Effector memory CD8-positive, alpha-beta T cell (primary cell): Measurements from ENCODE around the gene CRYL1.

Source experiments
- ATAC-seq: fragments of 150-1000 bp; cut with Tn5 transposase; replicated peaks from 2 replicates; pipeline ENCODE4 v1.10.0; 2021; ENCODE audit warnings: mild to moderate bottlenecking, moderate library complexity
- DNase-seq, 3 experiments: peaks; one replicate each; pipeline ENCODE4 v3.0.0; 2021
- H3K27ac Mint-ChIP-seq, 2 donors: one replicate each; pipeline ENCODE4 v1.8.0; 2022; ENCODE audit warnings: mild to moderate bottlenecking in 2 of 2, mixed read lengths in 2 of 2, moderate library complexity in 2 of 2
- H3K27me3 Mint-ChIP-seq, 2 donors: one replicate each; pipeline ENCODE4 v1.8.0; 2022; ENCODE audit warnings: mixed read lengths in 2 of 2
- H3K36me3 Mint-ChIP-seq: one replicate; pipeline ENCODE4 v1.8.0; 2022; ENCODE audit warnings: mild to moderate bottlenecking, moderate library complexity, mixed read lengths; ENCODE audit not compliant: insufficient read depth
- H3K4me1 Mint-ChIP-seq, 2 donors: one replicate each; pipeline ENCODE4 v1.8.0; 2022; ENCODE audit warnings: low read depth in 2 of 2, mixed read lengths in 2 of 2
- H3K4me3 Mint-ChIP-seq, 2 donors: one replicate each; pipeline ENCODE4 v1.8.0; 2022; ENCODE audit warnings: mild to moderate bottlenecking in 2 of 2, mixed read lengths in 2 of 2, moderate library complexity in 2 of 2
- H3K9me3 Mint-ChIP-seq, 2 donors: one replicate each; pipeline ENCODE4 v1.8.0; 2022; ENCODE audit warnings: mixed read lengths in 2 of 2

Gene CRYL1

DNA sequence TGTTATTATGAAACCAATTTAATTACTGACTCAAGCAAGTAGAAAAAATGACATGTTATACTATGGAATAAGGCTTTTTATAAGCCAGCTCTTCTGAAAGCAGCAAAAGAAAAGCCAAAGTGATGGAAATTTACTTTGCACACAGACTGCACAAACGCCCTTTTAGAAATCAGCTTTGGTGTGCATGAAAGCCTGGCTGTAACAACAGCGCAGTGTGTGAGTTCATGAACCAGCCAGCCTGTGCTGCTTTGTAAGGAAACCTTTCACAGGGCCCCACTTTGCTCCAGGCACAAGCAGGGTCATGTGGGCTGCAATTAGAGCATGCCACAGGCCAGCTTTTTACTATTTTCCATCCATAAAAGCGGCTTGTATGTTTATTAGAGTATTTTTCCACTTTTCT is 27.7 kb upstream of the CRYL1 start:
- no peaks in the 10 kb centered on the region for H3K36me3 Mint-ChIP-seq
- H3K4me3 Mint-ChIP-seq: no peak overlapping the region
- no peaks in the 10 kb centered on the region for H3K9me3 Mint-ChIP-seq
- peaks cover 0 to 4% of the 10 kb centered on the region in 2 donors for H3K27me3 Mint-ChIP-seq
- H3K4me1 Mint-ChIP-seq: no peaks in the 10 kb centered on the region
- DNase-seq (no peak), ATAC-seq (no peak)
- H3K27ac Mint-ChIP-seq: no peak overlapping the region

DNA sequence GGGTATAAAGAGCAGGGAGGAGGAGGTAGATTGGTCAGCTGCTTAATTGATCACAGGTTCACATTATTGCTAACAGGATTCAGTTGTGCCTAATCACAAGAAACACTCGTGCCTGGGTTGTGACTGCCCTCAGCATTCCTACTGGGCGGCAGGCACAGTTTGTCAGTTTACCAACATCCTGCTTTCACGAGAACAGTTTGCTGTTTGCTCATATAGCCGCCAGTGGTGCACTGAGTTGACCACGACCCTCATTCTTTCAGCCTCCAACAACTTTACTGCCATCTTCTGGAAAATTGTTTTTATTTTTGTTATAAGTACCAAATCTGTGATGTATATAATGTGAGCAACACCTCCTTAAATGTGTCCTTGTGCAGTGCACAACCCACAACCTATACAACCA is 25.1 kb upstream of the CRYL1 start:
- DNase-seq (no peak), ATAC-seq (no peak)
- no peaks in the 10 kb centered on the region for H3K9me3 Mint-ChIP-seq
- no peaks in the 10 kb centered on the region for H3K36me3 Mint-ChIP-seq
- H3K4me1 Mint-ChIP-seq: peaks cover 5 to 9% of the 10 kb centered on the region in 2 donors
- H3K27ac Mint-ChIP-seq: no peak overlapping the region
- H3K4me3 Mint-ChIP-seq: no peak overlapping the region
- H3K27me3 Mint-ChIP-seq: peaks cover 0 to 4% of the 10 kb centered on the region in 2 donors

DNA sequence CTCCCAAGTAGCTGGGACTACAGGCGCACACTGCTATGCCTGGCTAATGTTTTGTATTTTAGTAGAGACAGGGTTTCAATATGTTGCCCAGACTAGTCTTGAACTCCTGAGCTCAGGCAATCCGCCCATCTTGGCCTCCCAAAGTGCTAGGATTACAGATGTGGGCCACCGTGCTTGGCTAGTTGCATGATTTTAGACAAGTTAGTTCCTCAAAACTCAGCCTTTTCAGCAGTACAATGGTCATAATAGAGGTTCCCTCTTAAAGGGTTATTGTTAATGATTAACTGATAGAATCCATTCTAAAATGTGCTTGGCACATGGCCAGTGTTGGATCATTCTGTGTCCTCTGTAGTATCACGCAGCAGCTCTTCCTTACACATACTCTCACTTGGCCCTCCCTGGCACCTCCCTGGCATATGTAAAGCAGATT is 21.8 kb upstream of the CRYL1 start:
- Mint-ChIP-seq H3K36me3 (no peaks in the 10 kb centered on the region), H3K27ac (peak overlapping the region in 1 of 2 donors; percentile 35), H3K4me3 (no peak overlapping the region), H3K27me3 (no peaks in the 10 kb centered on the region), H3K9me3 (no peaks in the 10 kb centered on the region), H3K4me1 (peaks cover 5 to 9% of the 10 kb centered on the region in 2 donors)
- ATAC-seq (no peak), DNase-seq (no peak)

DNA sequence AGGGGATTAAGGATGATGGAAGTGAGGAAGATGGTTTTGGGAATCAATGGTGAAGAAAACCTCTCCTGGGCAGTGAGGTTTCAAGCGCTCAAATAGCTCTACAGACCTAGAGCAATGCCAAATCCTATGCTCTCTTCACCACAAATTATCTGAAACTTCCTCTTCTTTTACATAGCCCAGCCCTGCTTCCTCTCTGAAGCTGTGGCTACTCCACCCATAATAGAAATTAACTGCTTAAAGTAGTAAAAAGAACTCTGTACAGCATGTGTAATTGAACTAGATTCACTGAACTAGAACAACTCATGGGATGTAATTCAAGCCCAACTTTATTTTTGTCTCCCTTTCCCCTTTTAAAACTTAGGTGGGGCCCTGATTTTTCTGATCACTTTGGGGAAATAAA is 20.9 kb upstream of the CRYL1 start:
- ATAC-seq (no peak), DNase-seq (no peak)
- Mint-ChIP-seq H3K4me3 (no peak overlapping the region), H3K4me1 (peaks cover 5 to 9% of the 10 kb centered on the region in 2 donors), H3K27me3 (no peaks in the 10 kb centered on the region), H3K9me3 (no peaks in the 10 kb centered on the region), H3K27ac (peak overlapping the region in 1 of 2 donors; percentile 35), H3K36me3 (no peaks in the 10 kb centered on the region)

DNA sequence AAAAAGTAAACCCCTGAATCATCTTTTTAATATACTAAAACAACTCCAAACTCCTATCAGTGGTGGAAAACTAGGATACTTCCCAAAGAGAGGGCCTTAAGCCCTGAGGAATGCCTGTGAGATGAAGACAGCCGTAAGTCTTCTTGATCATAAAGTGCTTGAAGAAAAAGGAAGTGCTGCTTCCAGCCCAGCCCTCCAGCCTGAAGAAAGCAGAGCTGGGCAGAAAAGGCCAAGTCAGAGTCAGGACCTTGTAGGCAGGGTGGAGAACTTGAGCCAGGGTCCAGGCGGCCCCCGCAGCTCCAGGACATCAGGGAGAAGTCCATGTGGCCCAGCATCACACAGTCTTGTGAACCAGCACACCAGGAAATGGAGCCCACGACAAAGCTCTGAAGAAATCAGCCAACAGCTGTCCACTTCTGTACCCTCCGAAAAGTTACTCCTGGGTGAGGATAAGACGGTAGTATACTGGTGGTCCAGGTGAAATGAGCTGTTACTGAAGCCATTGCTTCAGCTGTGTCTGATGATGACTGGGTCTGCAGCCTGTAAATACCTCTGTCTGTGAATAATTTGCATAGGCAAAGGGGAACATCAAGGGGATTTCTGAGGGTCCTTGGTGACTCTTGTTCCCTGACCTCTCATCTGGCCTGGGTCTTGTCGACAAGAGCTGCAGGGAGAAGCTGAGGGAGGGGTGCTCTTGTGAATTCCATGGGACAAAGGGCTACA is 18.7 kb upstream of the CRYL1 start:
- DNase-seq (no peak), ATAC-seq (no peak)
- H3K27me3 Mint-ChIP-seq: no peaks in the 10 kb centered on the region
- H3K9me3 Mint-ChIP-seq: no peaks in the 10 kb centered on the region
- no peaks in the 10 kb centered on the region for H3K36me3 Mint-ChIP-seq
- H3K4me3 Mint-ChIP-seq: no peak overlapping the region
- H3K27ac Mint-ChIP-seq: no peak overlapping the region
- H3K4me1 Mint-ChIP-seq: peaks cover 5 to 9% of the 10 kb centered on the region in 2 donors

DNA sequence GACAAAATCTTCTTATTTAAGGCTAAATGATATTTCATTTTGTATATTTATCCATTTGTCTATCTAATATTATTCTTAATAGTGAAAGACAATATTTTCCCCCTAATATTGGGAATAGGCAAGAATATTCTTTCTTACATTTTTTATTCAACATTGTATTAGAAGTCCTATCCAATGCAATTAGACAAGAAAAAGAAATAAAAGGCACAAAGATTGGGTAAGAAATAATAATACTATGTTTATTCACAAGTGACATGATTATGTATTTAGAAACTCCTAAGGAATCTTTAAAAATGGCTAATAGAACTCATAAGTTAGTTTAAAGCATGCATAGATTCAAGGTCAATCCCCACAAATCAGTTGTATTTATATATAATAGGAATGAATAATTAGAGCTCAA is 11.3 kb upstream of the CRYL1 start:
- Mint-ChIP-seq H3K4me1 (no peaks in the 10 kb centered on the region), H3K9me3 (no peaks in the 10 kb centered on the region), H3K27me3 (no peaks in the 10 kb centered on the region), H3K27ac (no peak overlapping the region), H3K4me3 (no peak overlapping the region), H3K36me3 (no peaks in the 10 kb centered on the region)
- DNase-seq (no peak), ATAC-seq (no peak)

DNA sequence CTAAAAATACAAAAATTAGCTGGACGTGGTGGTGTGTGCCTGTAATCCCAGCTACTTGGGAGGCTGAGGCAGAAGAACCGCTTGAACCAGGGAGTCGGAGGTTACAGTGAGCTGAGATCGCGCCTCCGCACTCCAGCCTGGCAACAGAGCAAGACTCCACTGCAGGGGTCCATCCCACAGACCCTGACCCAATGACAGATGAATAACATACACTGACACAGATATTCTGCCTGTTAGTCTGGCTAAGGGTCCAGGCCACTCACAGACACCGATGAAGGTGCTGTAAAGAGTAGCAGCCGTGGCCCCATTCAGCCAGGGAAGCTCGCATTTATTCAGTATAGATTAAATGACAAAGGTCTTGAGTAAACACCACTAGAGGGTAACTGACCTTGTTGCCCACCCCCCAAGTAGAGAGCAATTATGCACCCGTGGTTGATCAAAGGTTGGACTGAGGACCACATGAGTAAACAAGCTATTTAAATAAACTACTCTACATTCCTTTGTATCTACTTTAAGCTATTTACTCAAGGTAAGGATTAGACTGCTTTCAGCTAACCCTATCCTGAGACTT is 8.5 kb upstream of the CRYL1 start:
- no peak for ATAC-seq
- Mint-ChIP-seq H3K36me3 (no peaks in the 10 kb centered on the region), H3K4me3 (no peak overlapping the region), H3K9me3 (no peaks in the 10 kb centered on the region), H3K4me1 (no peaks in the 10 kb centered on the region), H3K27me3 (peaks cover 6 to 8% of the 10 kb centered on the region in 2 donors), H3K27ac (no peak overlapping the region)
- DNase-seq: no peak

DNA sequence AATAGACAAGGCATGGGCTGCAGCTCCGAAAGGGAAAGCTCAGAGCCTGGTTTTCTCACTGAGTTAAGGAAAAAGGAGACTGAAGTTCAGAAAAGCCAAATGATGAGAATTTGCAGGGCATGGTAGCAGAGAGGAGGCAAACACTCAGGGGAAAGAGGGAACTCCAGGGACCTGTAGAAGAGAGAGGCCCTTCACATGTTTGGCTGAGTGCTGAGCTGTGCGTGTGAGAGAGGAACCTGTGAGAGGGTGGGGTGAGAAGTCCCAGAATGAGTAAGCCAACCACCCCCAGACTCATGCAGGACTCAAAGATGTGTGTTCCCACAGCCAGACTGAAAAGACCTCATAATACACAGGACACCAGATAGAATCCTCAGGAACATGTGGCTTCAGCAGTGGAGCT is 2.8 kb upstream of the CRYL1 start:
- DNase-seq (no peak), ATAC-seq (no peak)
- Mint-ChIP-seq H3K4me1 (peaks cover 14% of the 10 kb centered on the region in 2 donors), H3K36me3 (peaks cover 8% of the 10 kb centered on the region), H3K9me3 (no peaks in the 10 kb centered on the region), H3K4me3 (no peak overlapping the region), H3K27ac (no peak overlapping the region), H3K27me3 (peaks cover 13 to 19% of the 10 kb centered on the region in 2 donors)

DNA sequence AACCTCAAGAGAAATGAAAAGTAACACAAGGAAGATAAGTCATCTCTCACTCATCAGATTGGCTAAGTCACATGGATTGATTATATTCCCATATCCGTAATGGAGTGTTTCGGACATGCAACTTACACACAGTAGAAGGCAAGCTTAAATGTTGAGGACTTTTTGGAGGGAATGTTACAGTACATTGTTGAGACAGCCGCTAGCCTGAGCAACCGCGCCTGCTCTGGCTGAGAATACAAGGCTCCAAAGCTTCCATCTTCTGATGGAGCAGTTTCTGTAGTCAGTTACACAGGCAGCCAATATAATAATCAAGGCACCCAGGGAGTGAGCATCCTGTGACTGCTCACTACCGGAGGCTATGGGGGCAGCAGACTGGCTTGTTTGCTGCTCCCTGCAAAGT is 1.0 kb upstream of the CRYL1 start:
- ATAC-seq: no peak
- peaks cover 14% of the 10 kb centered on the region in 2 donors for H3K4me1 Mint-ChIP-seq
- H3K9me3 Mint-ChIP-seq: no peaks in the 10 kb centered on the region
- peak overlapping the region; percentile 69 to 90 for H3K4me3 Mint-ChIP-seq
- H3K27me3 Mint-ChIP-seq: peaks cover 13 to 19% of the 10 kb centered on the region in 2 donors
- H3K27ac Mint-ChIP-seq: peak overlapping the region; percentile 73 to 83
- H3K36me3 Mint-ChIP-seq: peaks cover 8% of the 10 kb centered on the region
- DNase-seq: no peak

DNA sequence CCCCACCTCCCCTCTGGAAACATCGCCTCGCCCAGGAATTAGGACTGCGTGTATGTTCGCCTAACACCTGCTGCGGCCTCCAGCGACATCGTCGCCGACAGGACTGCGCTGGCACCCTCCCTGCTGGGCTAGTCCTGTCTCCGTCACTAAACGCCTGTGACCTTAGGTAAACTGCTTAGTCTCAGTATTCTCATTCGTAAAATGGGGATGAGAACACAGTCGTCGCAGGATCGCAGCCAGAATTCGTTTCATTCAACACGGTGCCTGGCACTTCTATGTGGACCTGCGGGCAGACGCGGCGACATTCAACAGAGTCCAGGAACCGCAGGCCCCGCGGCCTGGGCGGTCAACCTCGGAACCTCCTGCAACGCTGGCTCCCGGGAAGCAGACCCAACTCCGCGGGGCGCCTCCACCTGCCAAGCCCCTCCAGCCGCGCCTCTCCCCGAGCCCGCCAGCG is 485 bp downstream of the CRYL1 start:
- peak overlapping the region; percentile 41 to 60 for H3K27ac Mint-ChIP-seq
- peaks cover 8% of the 10 kb centered on the region for H3K36me3 Mint-ChIP-seq
- DNase-seq (peak in 1 of 3 experiments; percentile 2), ATAC-seq (peak; percentile 3)
- H3K4me3 Mint-ChIP-seq: peak overlapping the region; percentile 81 to 90
- H3K4me1 Mint-ChIP-seq: peaks cover 14% of the 10 kb centered on the region in 2 donors
- H3K9me3 Mint-ChIP-seq: no peaks in the 10 kb centered on the region
- H3K27me3 Mint-ChIP-seq: peaks cover 8 to 12% of the 10 kb centered on the region in 2 donors

DNA sequence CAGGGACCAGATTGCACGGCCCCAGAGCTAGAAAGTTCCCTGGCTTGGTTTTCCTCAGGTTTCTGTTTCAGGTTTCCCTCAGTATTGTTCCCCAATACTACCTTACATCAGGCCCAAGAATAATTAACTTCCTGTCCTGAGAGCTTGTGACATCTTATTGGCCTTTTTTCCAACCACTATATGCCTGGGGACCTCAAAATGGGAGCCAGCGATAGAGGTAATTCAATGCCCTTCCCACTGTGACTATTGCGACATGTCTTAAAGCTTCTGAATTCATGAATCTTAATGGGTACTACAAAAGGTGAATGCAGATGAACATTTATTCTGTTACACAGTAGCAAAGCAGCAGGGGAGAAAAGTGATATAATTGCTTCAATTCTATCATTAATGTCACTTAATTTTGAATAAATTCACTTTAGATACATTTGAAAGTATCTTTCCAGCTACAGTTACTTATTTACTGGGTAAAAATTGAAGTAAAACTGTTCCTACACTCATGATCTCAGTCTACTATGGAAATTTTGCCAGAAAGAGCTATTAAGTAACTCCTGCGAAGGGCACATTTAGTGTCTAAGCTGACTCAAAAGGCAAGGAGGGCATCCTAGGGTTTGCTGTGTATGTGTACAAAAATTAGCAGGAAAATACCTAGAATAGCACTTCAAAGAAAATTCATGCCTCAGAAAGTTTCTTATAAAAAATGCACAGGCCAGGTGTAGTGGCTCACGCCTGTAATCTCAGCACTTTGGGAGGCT is 4.1 kb downstream of the CRYL1 start:
- Mint-ChIP-seq H3K27me3 (no peaks in the 10 kb centered on the region), H3K27ac (no peak overlapping the region), H3K36me3 (peaks cover 8% of the 10 kb centered on the region), H3K4me3 (no peak overlapping the region), H3K4me1 (peaks cover 18 to 22% of the 10 kb centered on the region in 2 donors), H3K9me3 (no peaks in the 10 kb centered on the region)
- ATAC-seq (no peak), DNase-seq (no peak)

DNA sequence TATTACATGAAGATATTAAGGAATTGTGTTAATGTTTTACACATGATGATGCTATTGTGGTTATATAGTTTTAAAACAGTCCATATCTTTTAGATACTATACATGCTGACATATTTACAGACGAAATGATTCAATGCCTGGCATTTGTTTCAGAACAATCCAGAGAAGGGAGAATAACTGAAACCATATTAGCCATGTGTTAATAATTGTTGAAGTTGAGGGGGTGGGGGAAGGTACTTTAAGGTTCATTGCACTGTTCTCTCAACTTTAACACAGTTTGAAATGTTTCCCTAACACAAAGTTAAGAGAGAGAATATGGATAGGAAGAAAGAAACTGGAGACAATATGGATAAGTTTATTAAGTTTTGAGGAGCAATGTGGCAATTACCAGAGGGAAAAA is 5.8 kb downstream of the CRYL1 start:
- H3K27ac Mint-ChIP-seq: no peak overlapping the region
- no peaks in the 10 kb centered on the region for H3K9me3 Mint-ChIP-seq

DNA sequence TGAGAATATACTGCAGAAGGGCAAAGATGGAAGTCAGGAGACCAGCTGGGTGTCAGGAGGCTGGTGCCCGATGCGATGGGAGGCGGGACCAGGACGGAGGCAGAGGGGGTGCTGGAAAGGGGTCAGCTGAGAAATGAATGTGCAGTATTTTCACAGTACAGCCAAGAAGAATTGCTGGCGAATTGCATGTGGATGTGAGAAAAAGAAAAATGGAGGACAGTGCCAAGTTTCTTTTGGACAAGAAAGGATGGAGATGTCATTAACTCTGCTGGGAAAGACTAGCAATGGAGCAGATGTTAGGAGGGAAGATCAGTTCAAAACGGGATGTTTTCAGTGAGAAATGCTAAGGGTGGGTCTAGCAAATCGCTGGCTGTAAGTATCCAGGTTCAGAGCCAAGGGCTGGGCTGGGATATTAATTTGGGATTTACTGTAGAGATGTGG is 7.0 kb downstream of the CRYL1 start:
- Mint-ChIP-seq H3K36me3 (no peaks in the 10 kb centered on the region), H3K4me3 (no peak overlapping the region), H3K27ac (no peak overlapping the region), H3K9me3 (no peaks in the 10 kb centered on the region), H3K4me1 (peaks cover 6 to 11% of the 10 kb centered on the region in 2 donors), H3K27me3 (no peaks in the 10 kb centered on the region)
- DNase-seq: no peak
- ATAC-seq: no peak

More for the DNA sequence above, 5.8 kb downstream of the CRYL1 start:
- no peaks in the 10 kb centered on the region for H3K27me3 Mint-ChIP-seq
- no peak for DNase-seq
- no peak overlapping the region for H3K4me3 Mint-ChIP-seq
- peaks cover 11 to 18% of the 10 kb centered on the region in 2 donors for H3K4me1 Mint-ChIP-seq
- no peak for ATAC-seq
- peaks cover 2% of the 10 kb centered on the region for H3K36me3 Mint-ChIP-seq
